ENCODE data around the gene CD22. TPM values are rescaled to one million over a fixed set of nuclear protein-coding genes. Genes with fewer than 3 reads are reported as not detected.

CD22 gene
- total and polyA plus RNA-seq, 2 of the 8 experiments (the other 6 are each of a cell fraction or from before 2014, with no cell fraction given): 0.06 to 0.60 TPM

DNA sequence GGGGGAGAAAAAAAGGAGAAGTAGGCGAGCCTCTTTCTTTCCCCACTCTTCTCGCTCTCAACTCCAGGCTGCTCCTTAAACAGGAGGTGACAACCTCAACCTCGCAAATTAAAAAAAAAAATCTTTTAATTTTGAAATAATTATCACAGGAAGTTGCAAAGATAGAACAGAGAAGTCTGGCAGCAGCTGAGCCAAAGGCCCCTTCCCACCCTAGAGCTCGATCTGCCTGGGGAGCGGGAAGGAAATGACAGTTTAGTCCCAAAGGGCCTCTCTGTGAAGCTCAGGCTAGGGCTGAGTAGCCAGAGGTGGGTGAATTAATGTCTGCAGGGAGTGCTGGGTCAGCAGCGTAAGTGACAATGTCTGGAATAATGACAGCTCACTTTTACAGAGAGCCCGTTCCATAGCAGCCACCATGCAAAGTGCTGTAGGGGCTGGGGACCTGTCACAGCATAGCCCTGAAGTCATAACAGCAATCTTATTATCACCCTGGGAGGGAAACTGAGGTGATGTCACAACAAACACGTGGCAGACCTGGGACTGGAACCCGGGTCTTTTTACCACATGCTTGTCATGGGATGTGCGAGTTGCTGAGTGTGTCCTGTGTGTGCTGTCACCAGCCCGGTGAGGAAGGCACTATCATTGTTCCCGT, 8.8 kb upstream of the CD22 start:
- Histone ChIP-seq H2BK12ac (ENCODE audit: low read depth, low read length) (no peak overlapping the region), H2BK5ac (ENCODE audit: low read depth, low read length) (no peak overlapping the region), H3K79me1 (ENCODE audit: low read depth, low read length) (no peaks in the 10 kb centered on the region), H3K9me3 (ENCODE audit: insufficient read depth in 2 of 2, low read depth in 1 of 2, low read length in 1 of 2) (0 out of 4 replicates have a peak, but pooled peaks cover 0 to 2% of the 10 kb centered on the region in 2 experiments), H3K4me3 (ENCODE audit: extremely low read depth in 1 of 4, insufficient read depth in 2 of 4, low read depth in 3 of 4, low read length in 4 of 4) (no peak overlapping the region), H3K56ac (replicated peaks; ENCODE audit: insufficient read length, low read depth, low read length) (no peak overlapping the region), H3K23me2 (ENCODE audit: low read depth, low read length) (no peaks in the 10 kb centered on the region), H2AK5ac (ENCODE audit: low read depth, low read length) (no peak overlapping the region), H3K9ac (replicated peaks in 1 of 4; ENCODE audit: extremely low read depth in 1 of 4, low read depth in 3 of 4, low read length in 3 of 4) (no peak overlapping the region), H3K27ac (ENCODE audit: low read depth, low read length) (no peak overlapping the region), H3K18ac (ENCODE audit: extremely low read depth, low read length) (no peak overlapping the region), H4K91ac (replicated peaks; ENCODE audit: insufficient read length, low read length) (no peak overlapping the region), H4K8ac (ENCODE audit: extremely low read depth, insufficient read depth, low read length) (no peak overlapping the region), H2BK120ac (replicated peaks; ENCODE audit: low read depth, low read length) (no peak overlapping the region), H4K5ac (ENCODE audit: insufficient read length, low read depth, low read length) (no peak overlapping the region), H3K36me3 (ENCODE audit: control insufficient read depth in 2 of 4, insufficient read depth in 4 of 4, low read length in 3 of 4) (no peaks in the 10 kb centered on the region), H3K4me1 (replicated peaks in 1 of 4; ENCODE audit: control insufficient read depth in 3 of 4, insufficient read depth in 4 of 4, low read length in 3 of 4) (no peaks in the 10 kb centered on the region), H2BK20ac (ENCODE audit: low read length) (no peak overlapping the region), H3K79me2 (ENCODE audit: control insufficient read depth in 1 of 2, insufficient read depth in 2 of 2, low read length in 2 of 2) (no peaks in the 10 kb centered on the region), H2BK15ac (ENCODE audit: low read length) (no peak overlapping the region), H3K27me3 (replicated peaks in 1 of 4; ENCODE audit: control insufficient read depth in 3 of 4, extremely low read depth in 1 of 4, insufficient read depth in 3 of 4, low read length in 3 of 4) (no peaks in the 10 kb centered on the region), H3K4ac (replicated peaks; ENCODE audit: insufficient read length, low read depth, low read length) (no peak overlapping the region), H3K23ac (ENCODE audit: insufficient read length) (no peak overlapping the region), H3K14ac (ENCODE audit: insufficient read length) (no peak overlapping the region), H4K20me1 (replicated peaks in 1 of 2; ENCODE audit: control insufficient read depth in 1 of 2, insufficient read depth in 2 of 2, low read length in 2 of 2) (no peaks in the 10 kb centered on the region), H2AFZ (ENCODE audit: low read length) (no peak overlapping the region), H3K4me2 (ENCODE audit: insufficient read depth in 1 of 2, low read depth in 2 of 2, low read length in 2 of 2) (no peak overlapping the region)
- TF ChIP-seq RFX5 (IDR thresholded peaks at IDR 0.05; ENCODE audit: borderline replicate concordance, low read depth, low read length) (no peak), TAF1 (IDR thresholded peaks at IDR 0.05; ENCODE audit: low read depth, low read length) (no peak), CHD1 (IDR thresholded peaks at IDR 0.05; ENCODE audit: low read depth, low read length) (no peak), SRF (IDR thresholded peaks at IDR 0.05; ENCODE audit: low read depth, low read length) (no peak), SAP30 (IDR thresholded peaks at IDR 0.05; ENCODE audit: insufficient read depth, insufficient replicate concordance, low read length) (no peak), CEBPB (IDR thresholded peaks at IDR 0.05; ENCODE audit: low read depth, low read length) (no peak), CREB1 (IDR thresholded peaks at IDR 0.05) (no peak), PHF8 (conservative IDR thresholded peaks at IDR 0.05; ENCODE audit: low read depth, low read length) (no peak), CBX5 (IDR thresholded peaks at IDR 0.05; ENCODE audit: low read depth, low read length) (no peak), TCF12 (IDR thresholded peaks at IDR 0.05; ENCODE audit: low read depth, low read length) (no peak), CTBP2 (IDR thresholded peaks at IDR 0.05; ENCODE audit: borderline replicate concordance, insufficient read depth, insufficient read length, low read length) (no peak), SP1 (IDR thresholded peaks at IDR 0.05; ENCODE audit: low read depth, low read length) (no peak), SP2 (IDR thresholded peaks at IDR 0.05; ENCODE audit: low read length) (no peak), EZH2 (IDR thresholded peaks at IDR 0.05; ENCODE audit: low read depth, low read length, severe bottlenecking) (no peak)
- ChIA-PET CTCF (ENCODE audit: partially characterized antibody) (interaction anchor here (0.7 to 1.6 kb wide), 6 partner anchors 8 to 276 kb away, joined by 3 to 6 read pairs (median 3); no protein-coding TSS in a partner anchor), POLR2A (ENCODE audit: partially characterized antibody) (interaction anchor here (0.6 kb wide), 1 partner anchor 10 kb away, joined by 5 read pairs; no protein-coding TSS in a partner anchor)
- 90% methylated on average over 11 of the region's 12 CpGs; no CpG with 5 or more reads in 1 of the 2 experiments for WGBS, 2 experiments (ENCODE audit: extremely low coverage in 1 of 2, insufficient coverage in 1 of 2, insufficient read length in 1 of 2, insufficient replicate concordance in 2 of 2, low coverage in 1 of 2, low lambda C conversion rate in 2 of 2, missing lambda C conversion rate in 1 of 2)
- DNase-seq (ENCODE audit: low read depth in 1 of 2, low spot score in 2 of 2) (no peak), FAIRE-seq (no peak)

Measured in H1 (cell line).